Choroid plexus epithelial cell (primary cell): ENCODE measurements around the gene C19orf47.
A peak's percentile ranks its signal among the peaks of the same experiment; 100 is the strongest.

ENCODE experiments used
- DNase-seq: peaks from one replicate; pipeline ENCODE4 v3.0.0-alpha.2; 2010; ENCODE audit warnings: low read depth
- H3K4me3 ChIP-seq: 2 replicates; pipeline ENCODE4 v1.5.1; 2011; ENCODE audit warnings: low read depth, mild to moderate bottlenecking, control low read depth, low read length, moderate library complexity
- CTCF ChIP-seq: conservative IDR thresholded peaks from 2 replicates; pipeline ENCODE4 v1.5.1; 2011; ENCODE audit warnings: low read depth, mild to moderate bottlenecking, control low read depth, inconsistent platforms, low read length, moderate library complexity

Gene C19orf47

GRCh38 chr19:40323705-40324104 lies 24.5 kb downstream of the C19orf47 start:
- no peak for DNase-seq
- TF ChIP-seq CTCF: no peak
- H3K4me3 ChIP-seq: no peak overlapping the region

GRCh38 chr19:40322951-40323615 lies 25.1 kb downstream of the C19orf47 start:
- peak; percentile 43 for TF ChIP-seq CTCF
- no peak overlapping the region for H3K4me3 ChIP-seq
- DNase-seq: peak; percentile 80

- TF ChIP-seq CTCF: no peak
- DNase-seq: peak; percentile 35
- H3K4me3 ChIP-seq: no peak overlapping the region
Observed at GRCh38 chr19:40322271-40322610, 26.0 kb downstream of the C19orf47 start.

- DNase-seq: no peak
- H3K4me3 ChIP-seq: no peak overlapping the region
- no peak for TF ChIP-seq CTCF
Observed at GRCh38 chr19:40321566-40322270, 26.5 kb downstream of the C19orf47 start.

- no peak overlapping the region for H3K4me3 ChIP-seq
- no peak for TF ChIP-seq CTCF
- no peak for DNase-seq
Observed at GRCh38 chr19:40321076-40321475, 27.1 kb downstream of the C19orf47 start.

GRCh38 chr19:40320558-40320935 lies 27.6 kb downstream of the C19orf47 start:
- no peak overlapping the region for H3K4me3 ChIP-seq
- no peak for TF ChIP-seq CTCF
- no peak for DNase-seq

- no peak for DNase-seq
- H3K4me3 ChIP-seq: no peak overlapping the region
- TF ChIP-seq CTCF: no peak
Observed at GRCh38 chr19:40317338-40317737, 30.9 kb downstream of the C19orf47 start.
